HG03060 (cell line): ENCODE data around the gene GP9.
"Not testable (repeated sequence)": the region's sequence is repeated elsewhere in the genome, so short reads cannot be mapped to it uniquely, and the experiment has no call there.

ENCODE experiments used
- ATAC-seq: cut with Tn5 transposase; IDR thresholded peaks from one replicate; pipeline ENCODE4 v1.9.1; 2021; ENCODE audit warnings: low read depth, moderate number of reproducible peaks; ENCODE audit not compliant: unreplicated experiment

GP9 gene

GRCh38 chr3:129068291-129068886 is 7.8 kb downstream of the GP9 start:
- ATAC-seq, result no peak

- ATAC-seq, result not testable (repeated sequence)
Observed at GRCh38 chr3:129069313-129070085, 8.9 kb downstream of the GP9 start.

GRCh38 chr3:129070086-129070885 is 9.7 kb downstream of the GP9 start:
- ATAC-seq, result no peak

- ATAC-seq, result no peak
Observed at GRCh38 chr3:129077222-129077621, 16.6 kb downstream of the GP9 start.

- ATAC-seq, result no peak
Observed at GRCh38 chr3:129078510-129078909, 17.9 kb downstream of the GP9 start.

- no peak for ATAC-seq
Observed at GRCh38 chr3:129081503-129081902, 20.9 kb downstream of the GP9 start.

- no peak for ATAC-seq
Observed at GRCh38 chr3:129082026-129082425, 21.4 kb downstream of the GP9 start.

DNA sequence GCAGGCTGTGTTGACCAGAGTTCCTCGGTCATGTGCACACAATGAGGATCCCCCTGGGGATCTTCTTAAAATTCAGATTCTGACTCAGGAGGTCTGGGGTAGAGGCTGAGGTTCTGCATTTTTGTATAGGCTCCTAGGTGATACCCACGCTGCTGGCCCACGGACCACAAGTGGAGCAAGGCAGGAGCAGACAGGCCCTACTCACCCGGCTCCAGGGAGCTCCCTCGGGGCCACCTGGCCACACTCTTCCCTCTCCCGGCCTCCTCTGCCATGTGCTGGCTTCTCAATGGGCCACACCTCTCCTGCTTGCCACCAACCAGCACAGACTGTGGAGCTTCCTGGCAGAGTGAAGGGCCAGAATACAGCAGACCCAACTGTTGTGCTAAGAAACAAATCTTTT is 23.9 kb downstream of the GP9 start:
- ATAC-seq, result no peak

GRCh38 chr3:129085165-129085715 is 24.7 kb downstream of the GP9 start:
- no peak for ATAC-seq

GRCh38 chr3:129085818-129086217 is 25.2 kb downstream of the GP9 start:
- no peak for ATAC-seq

DNA sequence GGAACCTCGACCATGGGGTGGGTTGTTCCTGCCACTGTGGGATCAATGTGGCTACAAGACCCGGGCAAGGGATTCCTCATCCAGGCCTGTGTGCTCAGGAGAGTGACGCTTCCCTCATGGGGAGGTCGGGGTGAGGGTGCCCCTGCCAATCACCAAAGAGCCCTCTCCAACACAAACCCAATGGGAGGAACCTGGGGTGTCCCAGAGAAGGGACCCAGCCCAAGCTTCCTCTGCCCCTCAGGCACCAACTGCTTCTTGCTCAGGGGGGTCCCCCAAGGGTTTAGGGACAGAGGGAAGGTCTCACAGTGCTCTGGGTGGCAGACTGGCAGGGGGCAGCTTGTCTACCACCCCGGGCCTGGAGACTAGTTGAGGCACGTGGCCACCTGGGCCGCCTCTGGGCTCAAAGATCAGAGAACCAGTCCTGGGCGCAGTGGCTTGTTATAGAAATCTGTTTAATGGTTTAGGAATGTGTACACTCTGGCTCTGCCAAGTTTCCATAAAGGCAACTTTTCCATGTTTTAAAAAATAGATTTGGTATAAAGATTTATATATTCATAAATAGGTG is 26.6 kb downstream of the GP9 start:
- ATAC-seq, result no peak

DNA sequence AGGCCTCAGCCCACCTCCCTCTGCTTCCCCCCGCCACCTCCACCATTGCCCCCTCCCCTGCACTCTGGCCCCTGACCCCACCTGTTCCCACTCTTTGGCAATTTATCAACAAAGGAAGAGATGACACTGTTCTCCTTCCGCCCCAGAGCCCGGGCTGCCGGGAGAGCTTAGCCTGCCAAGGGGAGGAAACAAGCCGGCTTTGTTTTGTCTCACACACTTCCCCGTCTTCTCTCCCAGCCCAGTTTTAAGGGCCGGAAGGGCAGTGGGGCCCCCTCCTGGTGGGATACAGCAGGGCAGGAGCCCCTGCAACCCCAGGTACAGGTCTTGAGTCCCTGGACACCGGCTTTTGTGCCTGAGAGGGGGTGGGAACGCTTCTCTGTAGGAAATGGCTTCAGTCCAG is 27.3 kb downstream of the GP9 start:
- ATAC-seq, result not testable (repeated sequence)

GRCh38 chr3:129088312-129088711 is 27.7 kb downstream of the GP9 start:
- not testable (repeated sequence) for ATAC-seq

DNA sequence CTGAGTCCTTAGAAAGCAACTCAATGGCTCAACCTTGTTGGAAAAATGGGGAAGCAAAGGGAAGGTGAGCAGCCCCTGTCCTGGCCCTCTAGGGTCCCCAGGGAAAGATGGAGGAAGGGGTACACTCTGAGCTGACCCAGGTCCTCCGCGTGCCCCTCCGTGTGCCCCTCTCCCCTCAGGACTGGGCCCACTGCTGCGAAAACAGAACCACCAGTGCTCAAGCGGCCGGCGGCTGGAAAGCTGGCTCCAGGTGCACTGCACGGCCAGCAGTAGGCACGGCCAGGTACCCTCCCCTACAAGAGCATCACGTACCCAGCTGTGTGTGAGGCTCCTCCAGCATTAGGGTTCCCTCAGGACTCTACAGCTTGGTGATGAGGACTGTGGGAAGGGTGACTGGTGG is 34.7 kb downstream of the GP9 start:
- no peak for ATAC-seq

- no peak for ATAC-seq
Observed at GRCh38 chr3:129100274-129100673, 39.7 kb downstream of the GP9 start.

DNA sequence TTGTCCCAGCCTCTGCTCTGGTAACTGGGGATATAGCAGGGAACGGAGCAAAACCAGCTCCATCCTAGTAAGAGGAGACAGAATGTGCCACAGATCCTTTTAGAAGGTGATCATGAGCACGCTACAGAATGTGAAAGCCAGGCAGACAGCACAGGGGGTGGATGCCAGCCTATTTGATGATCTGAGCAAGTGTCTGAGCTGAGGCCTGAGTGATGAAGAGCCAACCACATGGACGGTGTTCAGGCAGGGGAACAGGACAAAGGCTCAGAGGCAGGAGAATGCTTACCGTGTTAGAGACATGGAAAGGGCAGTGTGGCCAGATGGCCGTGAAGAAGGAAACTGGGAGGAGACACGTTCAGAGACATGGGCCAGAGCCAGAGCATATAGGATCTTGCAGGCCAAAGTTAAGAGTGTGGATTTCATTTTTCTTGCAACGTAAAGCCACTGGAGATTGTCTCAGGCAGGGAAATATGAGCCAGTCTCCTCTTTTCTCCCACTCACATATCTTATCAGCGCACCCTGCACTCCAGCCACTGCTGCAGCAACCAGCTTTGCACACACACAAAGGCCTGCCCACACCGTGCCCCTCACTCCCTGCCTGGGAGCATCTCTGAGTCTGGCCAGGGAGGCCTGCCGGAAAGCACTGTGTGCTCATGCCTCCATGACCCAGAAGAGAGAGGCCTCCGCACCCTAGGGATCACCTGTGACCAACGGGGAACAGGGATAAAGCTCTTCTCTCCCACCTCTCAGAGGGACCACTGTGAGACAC is 41.0 kb downstream of the GP9 start:
- ATAC-seq, result no peak

DNA sequence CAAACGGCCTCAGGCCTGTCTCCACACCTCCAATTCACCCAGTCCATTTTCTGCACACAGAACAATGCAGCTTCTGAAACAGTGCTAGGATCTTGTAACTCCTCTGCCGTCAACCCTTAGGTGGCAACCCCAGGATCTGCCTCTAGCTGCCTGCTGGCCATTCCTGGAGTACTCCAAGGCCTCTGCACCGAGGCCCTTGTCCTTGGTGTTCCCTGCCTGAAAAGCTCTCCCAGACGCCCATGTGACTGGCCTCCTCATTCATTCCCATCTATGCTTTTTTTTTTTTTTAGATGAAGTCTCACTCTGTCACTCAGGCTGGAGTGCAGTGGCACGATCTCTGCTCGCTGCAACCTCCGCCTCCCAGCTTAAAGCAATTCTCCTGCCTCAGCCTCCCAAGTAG is 42.7 kb downstream of the GP9 start:
- no peak for ATAC-seq

GRCh38 chr3:129104051-129104450 is 43.5 kb downstream of the GP9 start:
- no peak for ATAC-seq

GRCh38 chr3:129104498-129105079 is 44.0 kb downstream of the GP9 start:
- ATAC-seq, result no peak

DNA sequence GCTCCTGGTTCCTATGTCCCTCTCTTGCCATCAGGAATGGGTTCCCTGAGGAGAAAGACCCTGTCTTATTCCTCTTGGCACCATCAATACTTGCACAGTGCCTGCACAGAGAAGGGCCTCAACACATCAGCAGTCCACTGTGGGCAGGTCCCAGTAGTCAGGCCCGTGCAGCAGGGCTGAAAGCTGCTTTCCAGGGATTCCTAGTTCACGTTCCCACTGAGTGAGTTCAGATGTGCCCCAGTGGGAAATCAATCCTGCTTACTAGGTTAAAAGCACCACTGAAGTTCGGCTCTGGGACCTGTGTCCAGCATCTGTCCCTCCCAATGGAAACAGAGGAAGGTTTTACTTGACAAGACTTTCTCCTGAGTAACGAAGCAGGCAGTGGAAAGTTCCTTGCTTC is 45.3 kb downstream of the GP9 start:
- no peak for ATAC-seq
